Measurements from ENCODE around the gene LBR.

LBR gene

GRCh38 chr1:225360119-225360518, 67.7 kb downstream of the LBR start:
- no peak for DNase-seq (ENCODE audit: low spot score)
- TF ChIP-seq CTCF (IDR thresholded peaks at IDR 0.05; ENCODE audit: extremely low read depth, missing control alignments): no peak

GRCh38 chr1:225355863-225356262, 72.0 kb downstream of the LBR start:
- TF ChIP-seq CTCF (IDR thresholded peaks at IDR 0.05; ENCODE audit: extremely low read depth, missing control alignments): no peak
- DNase-seq (ENCODE audit: low spot score): no peak

GRCh38 chr1:225354906-225355305, 72.9 kb downstream of the LBR start:
- no peak for TF ChIP-seq CTCF (IDR thresholded peaks at IDR 0.05; ENCODE audit: extremely low read depth, missing control alignments)
- no peak for DNase-seq (ENCODE audit: low spot score)
